ENCODE data around the gene TUT4.

The TUT4 gene

GRCh38 chr1:52531249-52531872 lies 21.5 kb downstream of the TUT4 start:
- no peak for FAIRE-seq

GRCh38 chr1:52530563-52531144 lies 22.2 kb downstream of the TUT4 start:
- no peak for FAIRE-seq

- FAIRE-seq = no peak
Measured at GRCh38 chr1:52523376-52523775, 29.5 kb downstream of the TUT4 start.

- FAIRE-seq = no peak
Measured at GRCh38 chr1:52520148-52520547, 32.7 kb downstream of the TUT4 start.

GRCh38 chr1:52518962-52519361 lies 33.9 kb downstream of the TUT4 start:
- FAIRE-seq = no peak

GRCh38 chr1:52511851-52512615 lies 40.9 kb downstream of the TUT4 start:
- FAIRE-seq = no peak

- no peak for FAIRE-seq
Measured at GRCh38 chr1:52511439-52511838, 41.5 kb downstream of the TUT4 start.

GRCh38 chr1:52506920-52507546 lies 45.9 kb downstream of the TUT4 start:
- no peak for FAIRE-seq

- FAIRE-seq = no peak
Measured at GRCh38 chr1:52506349-52506748, 46.5 kb downstream of the TUT4 start.

- no peak for FAIRE-seq
Measured at GRCh38 chr1:52504720-52505119, 48.2 kb downstream of the TUT4 start.

- no peak for FAIRE-seq
Measured at GRCh38 chr1:52503706-52504105, 49.2 kb downstream of the TUT4 start.

- FAIRE-seq = no peak
Measured at GRCh38 chr1:52502789-52503188, 50.1 kb downstream of the TUT4 start.

GRCh38 chr1:52487632-52488031 lies 65.3 kb downstream of the TUT4 start:
- FAIRE-seq = no peak

GRCh38 chr1:52482326-52483004 lies 70.4 kb downstream of the TUT4 start:
- no peak for FAIRE-seq

GRCh38 chr1:52479076-52479475 lies 73.8 kb downstream of the TUT4 start:
- FAIRE-seq = no peak

- no peak for FAIRE-seq
Measured at GRCh38 chr1:52477876-52478275, 75.0 kb downstream of the TUT4 start.

GRCh38 chr1:52476943-52477342 lies 75.9 kb downstream of the TUT4 start:
- peak; percentile 87 for FAIRE-seq

GRCh38 chr1:52474807-52475206 lies 78.1 kb downstream of the TUT4 start:
- FAIRE-seq = no peak

- no peak for FAIRE-seq
Measured at GRCh38 chr1:52473039-52473438, 79.9 kb downstream of the TUT4 start.

GRCh38 chr1:52472384-52472783 lies 80.5 kb downstream of the TUT4 start:
- FAIRE-seq = peak; percentile 81

- no peak for FAIRE-seq
Measured at GRCh38 chr1:52469108-52469507, 83.8 kb downstream of the TUT4 start.

- no peak for FAIRE-seq
Measured at GRCh38 chr1:52463891-52464290, 89.0 kb downstream of the TUT4 start.

GRCh38 chr1:52461821-52462220 lies 91.1 kb downstream of the TUT4 start:
- FAIRE-seq = no peak

Measured in G401.6 (cell line).